GM13977 (cell line): Measurements from ENCODE around the gene TEAD1.

Experiments used
- DNase-seq: peaks from one replicate; pipeline ENCODE4 v3.0.0; 2012; ENCODE audit warnings: low spot score
- in situ Hi-C: fragments of 300-500 bp; cut with MboI; formaldehyde crosslinking; loops from one replicate; pipeline ENCODE4 v1.12.0; 2022; ENCODE audit warnings: low sequenced_read_pairs, low pct_unique_long_range_greater_than_20kb, mixed read lengths, inconsistent platforms; ENCODE audit not compliant: unreplicated experiment
- TF ChIP-seq, protein P1 (sequence below): IDR thresholded peaks from 2 replicates; pipeline ENCODE4 v1.5.1; 2012; ENCODE audit warnings: mild to moderate bottlenecking, control low read depth; ENCODE audit not compliant: insufficient read depth; ENCODE audit errors: extremely low read depth, missing control alignments

The TEAD1 gene

DNA sequence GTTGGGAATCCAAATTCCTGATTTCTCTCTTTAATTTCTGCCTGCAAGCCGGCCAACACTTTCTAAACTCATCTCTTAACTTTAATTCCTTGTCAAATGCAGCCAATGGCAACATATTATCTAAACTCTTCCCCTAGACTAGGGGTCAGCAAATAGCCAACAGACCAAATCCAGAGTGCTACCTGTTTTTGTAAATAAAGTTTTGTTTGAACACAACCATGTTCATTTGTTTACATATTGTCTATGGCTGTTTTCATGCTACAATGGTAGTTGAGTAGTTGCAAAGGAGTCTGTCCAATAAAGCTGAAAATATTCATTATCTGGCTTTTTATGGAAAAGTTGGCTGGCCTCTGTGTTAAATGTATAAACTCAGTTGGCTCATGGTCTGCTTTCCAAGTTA is 297.7 kb downstream of the TEAD1 start:
- TF ChIP-seq, protein P1, sequence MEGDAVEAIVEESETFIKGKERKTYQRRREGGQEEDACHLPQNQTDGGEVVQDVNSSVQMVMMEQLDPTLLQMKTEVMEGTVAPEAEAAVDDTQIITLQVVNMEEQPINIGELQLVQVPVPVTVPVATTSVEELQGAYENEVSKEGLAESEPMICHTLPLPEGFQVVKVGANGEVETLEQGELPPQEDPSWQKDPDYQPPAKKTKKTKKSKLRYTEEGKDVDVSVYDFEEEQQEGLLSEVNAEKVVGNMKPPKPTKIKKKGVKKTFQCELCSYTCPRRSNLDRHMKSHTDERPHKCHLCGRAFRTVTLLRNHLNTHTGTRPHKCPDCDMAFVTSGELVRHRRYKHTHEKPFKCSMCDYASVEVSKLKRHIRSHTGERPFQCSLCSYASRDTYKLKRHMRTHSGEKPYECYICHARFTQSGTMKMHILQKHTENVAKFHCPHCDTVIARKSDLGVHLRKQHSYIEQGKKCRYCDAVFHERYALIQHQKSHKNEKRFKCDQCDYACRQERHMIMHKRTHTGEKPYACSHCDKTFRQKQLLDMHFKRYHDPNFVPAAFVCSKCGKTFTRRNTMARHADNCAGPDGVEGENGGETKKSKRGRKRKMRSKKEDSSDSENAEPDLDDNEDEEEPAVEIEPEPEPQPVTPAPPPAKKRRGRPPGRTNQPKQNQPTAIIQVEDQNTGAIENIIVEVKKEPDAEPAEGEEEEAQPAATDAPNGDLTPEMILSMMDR = no peak
- in situ Hi-C loops = loop anchor here (25.0 kb wide), 2 partner anchors 215 to 365 kb away; no protein-coding TSS in a partner anchor

DNA sequence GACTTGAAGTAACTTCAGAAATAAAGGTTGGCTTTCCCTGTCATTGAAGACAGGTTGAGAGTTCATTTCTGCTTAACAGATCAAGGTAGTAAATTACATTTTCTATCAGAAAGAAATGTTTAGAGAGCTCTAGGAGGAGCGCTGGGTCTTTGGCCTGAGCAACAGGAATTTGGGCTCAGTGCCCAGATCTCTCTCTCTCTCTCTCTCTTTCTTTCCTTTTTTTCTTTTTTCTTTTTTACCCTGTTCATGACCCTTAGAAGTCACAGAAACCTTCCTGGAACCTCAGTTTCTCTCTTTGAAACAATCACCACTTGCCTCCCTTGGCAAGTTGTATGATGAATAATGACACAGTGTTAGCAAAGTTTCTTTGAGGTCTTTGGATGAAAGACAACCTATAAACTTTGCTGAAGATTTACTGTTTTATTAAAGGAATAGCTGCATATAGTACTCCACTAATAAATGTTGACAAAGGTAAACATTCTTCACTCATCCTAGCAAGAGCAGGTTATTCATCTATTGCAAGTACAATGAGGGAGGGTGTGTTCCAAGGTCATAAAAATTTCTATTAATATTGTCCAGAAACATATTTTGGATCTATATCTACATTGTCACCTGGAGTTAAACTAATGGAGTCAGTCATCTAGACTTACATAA is 299.4 kb downstream of the TEAD1 start:
- in situ Hi-C loops = loop anchor here (25.0 kb wide), 2 partner anchors 214 to 364 kb away; no protein-coding TSS in a partner anchor
- no peak for DNase-seq
- TF ChIP-seq, protein P1 = no peak

More for the DNA sequence above, 297.7 kb downstream of the TEAD1 start:
- no peak for DNase-seq

DNA sequence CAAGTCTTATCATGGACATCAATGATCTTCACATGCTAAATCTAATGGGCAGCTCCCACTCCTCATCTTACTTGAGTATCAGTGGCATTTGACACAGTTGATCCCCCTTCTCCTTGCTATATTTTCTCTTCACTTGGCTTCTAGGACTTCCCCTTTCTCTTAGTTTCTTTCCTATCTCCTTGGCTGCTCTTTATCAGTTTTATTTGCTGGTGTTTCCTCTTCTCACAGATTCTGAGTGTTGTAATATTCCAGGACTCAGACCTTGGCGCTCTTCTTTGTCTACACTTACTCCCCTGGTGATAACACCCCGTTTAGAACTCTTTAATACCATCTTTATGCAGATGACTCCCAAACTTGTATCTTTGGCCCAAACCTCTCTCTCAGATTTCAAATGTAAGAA is 301.0 kb downstream of the TEAD1 start:
- TF ChIP-seq, protein P1 = no peak
- no peak for DNase-seq
- in situ Hi-C loops = no loop called here

DNA sequence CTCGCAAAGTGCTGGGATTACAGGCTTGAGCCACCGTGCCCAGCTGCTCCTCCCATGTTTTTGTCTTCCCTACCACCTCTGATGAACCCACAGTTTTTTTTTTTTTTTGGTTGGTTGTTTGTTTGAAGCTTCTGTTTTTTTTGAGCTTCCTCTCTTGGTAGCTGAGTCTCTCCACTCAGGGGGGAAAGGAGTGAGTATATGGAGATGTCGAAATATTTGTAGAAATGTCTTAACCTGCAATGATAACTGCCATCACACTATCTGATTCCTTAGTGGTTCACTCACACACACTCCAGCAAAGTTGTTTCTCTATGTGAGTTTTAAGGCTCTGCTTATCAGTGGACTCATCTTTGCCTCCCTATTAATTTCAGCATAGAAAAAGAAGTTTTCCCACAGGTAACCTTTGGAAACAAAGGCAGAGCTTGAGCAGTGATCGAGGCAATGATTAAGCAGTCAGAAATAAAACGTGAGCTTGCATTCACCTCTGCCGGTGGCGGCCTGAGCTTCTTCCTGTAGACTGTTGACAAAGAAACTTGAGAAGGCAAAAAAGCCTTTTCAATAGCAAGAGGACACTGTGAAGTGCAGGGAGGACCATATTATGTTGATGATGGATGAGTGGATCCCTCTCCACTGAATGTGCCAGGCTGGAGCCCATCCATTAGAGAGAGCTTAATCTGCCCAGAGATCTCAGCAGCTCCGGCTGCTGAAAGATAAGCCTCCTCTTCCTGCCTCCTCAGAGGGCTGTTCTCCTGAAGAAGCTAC is 305.9 kb downstream of the TEAD1 start:
- in situ Hi-C loops = no loop called here
- no peak for DNase-seq
- TF ChIP-seq, protein P1 = no peak

DNA sequence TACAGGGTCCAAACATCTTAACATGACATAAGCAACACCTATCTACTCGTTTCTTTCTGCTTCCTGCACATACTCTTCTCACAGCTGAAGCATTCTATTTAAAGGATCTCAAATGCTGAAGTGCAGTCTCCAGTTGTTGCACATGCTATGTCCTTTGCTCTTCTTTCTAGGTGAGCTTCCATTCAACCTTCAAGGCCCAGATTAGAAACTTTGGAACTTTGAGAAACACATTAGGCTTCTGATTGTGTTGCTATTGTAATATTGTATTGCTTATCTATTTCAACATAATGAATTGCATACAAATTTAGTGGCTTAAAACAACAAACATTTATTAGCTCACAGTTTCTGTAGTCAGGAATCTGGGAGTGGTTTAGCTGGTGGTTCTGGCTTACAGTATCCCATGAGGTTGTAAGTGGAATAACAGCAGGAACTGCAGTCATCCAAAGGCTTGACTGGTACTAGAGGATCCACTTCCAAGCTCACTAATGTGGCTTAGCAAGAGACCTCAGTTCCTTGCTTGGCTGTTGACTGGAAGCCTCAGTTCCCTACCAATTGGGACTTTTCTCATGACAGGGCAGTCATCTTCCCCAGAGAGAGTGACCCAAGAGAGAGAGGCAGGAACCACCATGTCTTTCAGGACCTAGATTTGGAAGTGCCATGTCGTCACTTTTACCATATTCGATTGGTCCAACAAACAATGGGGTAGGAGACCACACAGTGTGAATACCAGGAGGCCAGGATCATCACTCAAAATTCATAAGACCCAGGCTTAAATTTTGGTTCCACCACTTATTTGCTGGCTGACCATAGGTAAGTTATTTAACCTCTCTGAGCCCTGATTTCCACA is 307.7 kb downstream of the TEAD1 start:
- TF ChIP-seq, protein P1 = no peak
- no peak for DNase-seq
- in situ Hi-C loops = no loop called here

DNA sequence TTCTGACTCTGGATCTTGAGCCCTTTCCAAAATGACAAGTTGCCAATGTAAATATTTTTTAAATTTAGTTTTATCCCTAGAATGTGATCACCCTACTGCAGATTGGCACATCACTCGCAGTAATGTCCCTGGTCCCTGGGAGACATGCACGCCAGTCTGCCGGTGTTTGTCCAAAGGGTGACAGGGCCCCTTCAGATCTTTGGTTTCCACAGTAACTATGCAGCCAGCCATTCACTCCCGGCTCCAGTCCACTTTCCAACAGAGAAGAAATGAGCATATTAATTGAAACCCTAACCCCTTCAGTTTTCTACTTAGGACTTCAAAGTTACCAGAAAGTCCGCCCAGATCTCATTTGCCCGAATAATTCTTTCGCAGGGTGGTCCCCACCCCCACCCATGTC is 309.1 kb downstream of the TEAD1 start:
- DNase-seq = no peak
- in situ Hi-C loops = no loop called here
- TF ChIP-seq, protein P1 = no peak
